Cardiac septum (tissue), 1 donor: ENCODE data around the gene SLC2A4. TPM values are rescaled to one million over a fixed set of nuclear protein-coding genes. Genes with fewer than 3 reads are reported as not detected.

Source experiments
- DNase-seq: peaks from one replicate; pipeline ENCODE4 v3.0.0-alpha.2; 2020; ENCODE audit warnings: low spot score
- intact Hi-C: fragments of 100-400 bp; cut with DNase I; formaldehyde crosslinking; loops from one replicate; pipeline ENCODE4 v1.14.0; 2022
- total RNA-seq: library from RNA; stranded (reverse); fragmentation: NEBNext Ultra II Directional; extraction: Animal tissue kit (Norgen Biotek cat#: 25700); gene quantifications from one replicate; pipeline ENCODE4 v1.2.1, GENCODE V29; 2021
- donor health status: DM: no; HTN: no; CAD: no.

SLC2A4 gene
- total RNA-seq, 1 donor from 2014 or later: 73.5 TPM

GRCh38 chr17:7314719-7315569 lies 33.4 kb downstream of the SLC2A4 start, which contains the start of gene GPS2:
Gene GPS2 (minus strand): TSS chr17:7315360. CDS start chr17:7315052, 308 bp downstream.
- intact Hi-C loops: no loop called here
- DNase-seq: peak; percentile 98

- DNase-seq: no peak
- intact Hi-C loops: no loop called here
Measured at GRCh38 chr17:7315570-7316235, 34.2 kb downstream of the SLC2A4 start.

GRCh38 chr17:7317161-7317803 lies 35.8 kb downstream of the SLC2A4 start:
- DNase-seq: no peak
- intact Hi-C loops: no loop called here

- no peak for DNase-seq
- intact Hi-C loops: no loop called here
Measured at GRCh38 chr17:7318121-7318860, 36.8 kb downstream of the SLC2A4 start.

GRCh38 chr17:7321466-7321865 lies 39.9 kb downstream of the SLC2A4 start:
- intact Hi-C loops: no loop called here
- DNase-seq: no peak

- DNase-seq: no peak
- intact Hi-C loops: no loop called here
Measured at GRCh38 chr17:7322520-7323194, 41.1 kb downstream of the SLC2A4 start.

GRCh38 chr17:7323731-7324437 lies 42.4 kb downstream of the SLC2A4 start:
- intact Hi-C loops: loop anchor here (2.0 kb wide), 1 partner anchor 21 kb away; no protein-coding TSS in a partner anchor
- DNase-seq: no peak

GRCh38 chr17:7324438-7324779 lies 42.9 kb downstream of the SLC2A4 start:
- DNase-seq: no peak
- intact Hi-C loops: loop anchor here (2.0 kb wide), 1 partner anchor 20 kb away; no protein-coding TSS in a partner anchor

GRCh38 chr17:7325031-7325528 lies 43.6 kb downstream of the SLC2A4 start:
- intact Hi-C loops: loop anchor here (2.0 kb wide), 1 partner anchor 20 kb away; no protein-coding TSS in a partner anchor
- DNase-seq: no peak

GRCh38 chr17:7326186-7326585 lies 44.7 kb downstream of the SLC2A4 start:
- intact Hi-C loops: no loop called here
- no peak for DNase-seq

- DNase-seq: no peak
- intact Hi-C loops: no loop called here
Measured at GRCh38 chr17:7327056-7327455, 45.5 kb downstream of the SLC2A4 start.

- no peak for DNase-seq
- intact Hi-C loops: no loop called here
Measured at GRCh38 chr17:7327501-7327900, 46.0 kb downstream of the SLC2A4 start.

GRCh38 chr17:7328009-7328408 lies 46.5 kb downstream of the SLC2A4 start:
- intact Hi-C loops: loop anchor here (2.0 kb wide), 1 partner anchor 19 kb away; no protein-coding TSS in a partner anchor

GRCh38 chr17:7328840-7329373 lies 47.4 kb downstream of the SLC2A4 start, which contains the start of gene NEURL4:
Gene NEURL4 (minus strand): TSS chr17:7329335. CDS start chr17:7329312, 23 bp downstream.
- DNase-seq: no peak
- intact Hi-C loops: loop anchor here (1.0 to 2.0 kb wide), 2 partner anchors 20 to 22 kb away; no protein-coding TSS in a partner anchor

More at GRCh38 chr17:7328009-7328408, 46.5 kb downstream of the SLC2A4 start:
- DNase-seq: no peak

GRCh38 chr17:7329374-7329996 lies 48.0 kb downstream of the SLC2A4 start:
- DNase-seq: peak; percentile 98
- intact Hi-C loops: loop anchor here (1.0 to 2.0 kb wide), 2 partner anchors 21 to 22 kb away; no protein-coding TSS in a partner anchor

GRCh38 chr17:7329997-7330637 lies 48.6 kb downstream of the SLC2A4 start:
- intact Hi-C loops: loop anchor here (1.0 to 2.0 kb wide), 3 partner anchors 17 to 21 kb away; no protein-coding TSS in a partner anchor
- peak; percentile 93 for DNase-seq

GRCh38 chr17:7330638-7331015 lies 49.1 kb downstream of the SLC2A4 start:
- no peak for DNase-seq
- intact Hi-C loops: loop anchor here (2.0 kb wide), 1 partner anchor 16 kb away; no protein-coding TSS in a partner anchor
